GM12892 (cell line): Measurements from ENCODE around the gene CDKAL1.

Experiments used
- POLR2A ChIP-seq: IDR thresholded peaks from 2 replicates; pipeline ENCODE4 v1.6.1; 2011; ENCODE audit warnings: low read depth, low read length, control low read depth
- TAF1 ChIP-seq: IDR thresholded peaks from 2 replicates; pipeline ENCODE4 v1.6.1; 2011; ENCODE audit warnings: low read depth, mild to moderate bottlenecking, control low read depth, low read length, borderline replicate concordance

GRCh38 chr6:20541382-20541781 lies 7.1 kb downstream of the CDKAL1 start:
- no peak for TF ChIP-seq POLR2A
- TF ChIP-seq TAF1: no peak
